Right renal cortex interstitium (tissue), 3 donors: ENCODE results near the gene NUTM2B. TPM values are rescaled to one million over a fixed set of nuclear protein-coding genes. Genes with fewer than 3 reads are reported as not detected.
A peak's percentile ranks its signal among the peaks of the same experiment; 100 is the strongest.
"Not testable (repeated sequence)": the region's sequence is repeated elsewhere in the genome, so short reads cannot be mapped to it uniquely, and the experiment has no call there.

Experiments
- DNase-seq, 3 donors: peaks; one replicate each; pipeline ENCODE4 v3.0.0-alpha.2; 2013; ENCODE audit warnings: low read depth in 3 of 3, low spot score in 2 of 3
- polyA plus RNA-seq, 3 donors: library from polyadenylated mRNA; unstranded; fragments of 120-200 nt; gene quantifications; one replicate each; pipeline ENCODE4 v1.2.1, GENCODE V29; 2013; ENCODE audit not compliant: insufficient read length in 3 of 3

The NUTM2B gene
- polyA plus RNA-seq = 1 to 10 TPM in 2 of 3 donors, under 1 TPM in 1; 0.32 to 3.1 (median 1.4) TPM

GRCh38 chr10:79702927-79703326, at the start of gene NUTM2B:
Gene NUTM2B (plus strand): TSS chr10:79703227. CDS start chr10:79703610, 383 bp downstream.
- DNase-seq = not testable (repeated sequence)

GRCh38 chr10:79663287-79663686, 39.7 kb upstream of the NUTM2B start:
- DNase-seq = not testable (repeated sequence)

GRCh38 chr10:79664686-79665085, 38.3 kb upstream of the NUTM2B start:
- DNase-seq = not testable (repeated sequence)

- DNase-seq = not testable (repeated sequence)
Measured at GRCh38 chr10:79669248-79669788, 33.7 kb upstream of the NUTM2B start.

- DNase-seq = not testable (repeated sequence)
Measured at GRCh38 chr10:79674878-79675277, 28.1 kb upstream of the NUTM2B start.

- DNase-seq = not testable (repeated sequence)
Measured at GRCh38 chr10:79683026-79683883, 19.8 kb upstream of the NUTM2B start.

GRCh38 chr10:79683884-79684720, 18.9 kb upstream of the NUTM2B start:
- DNase-seq = not testable (repeated sequence)

GRCh38 chr10:79685044-79685685, 17.9 kb upstream of the NUTM2B start:
- peak in 1 of 3 donors; percentile 1 for DNase-seq

- DNase-seq = not testable (repeated sequence)
Measured at GRCh38 chr10:79686595-79686994, 16.4 kb upstream of the NUTM2B start.

GRCh38 chr10:79687406-79688150, 15.4 kb upstream of the NUTM2B start:
- DNase-seq = not testable (repeated sequence)

- DNase-seq = not testable (repeated sequence)
Measured at GRCh38 chr10:79688798-79689197, 14.2 kb upstream of the NUTM2B start.

GRCh38 chr10:79696596-79696995, 6.4 kb upstream of the NUTM2B start:
- DNase-seq = not testable (repeated sequence)

- not testable (repeated sequence) for DNase-seq
Measured at GRCh38 chr10:79697141-79697540, 5.9 kb upstream of the NUTM2B start.

- not testable (repeated sequence) for DNase-seq
Measured at GRCh38 chr10:79700381-79700944, 2.6 kb upstream of the NUTM2B start.

GRCh38 chr10:79707017-79707416, 4.0 kb downstream of the NUTM2B start:
- DNase-seq = not testable (repeated sequence)

GRCh38 chr10:79714976-79715375, 11.9 kb downstream of the NUTM2B start:
- not testable (repeated sequence) for DNase-seq

GRCh38 chr10:79716917-79717579, 14.0 kb downstream of the NUTM2B start:
- DNase-seq = not testable (repeated sequence)

- not testable (repeated sequence) for DNase-seq
Measured at GRCh38 chr10:79720000-79720399, 17.0 kb downstream of the NUTM2B start.

- not testable (repeated sequence) for DNase-seq
Measured at GRCh38 chr10:79726620-79727019, 23.6 kb downstream of the NUTM2B start.
